ENCODE measurements around the gene CEP128. TPM values are rescaled to one million over a fixed set of nuclear protein-coding genes. Genes with fewer than 3 reads are reported as not detected.

CEP128 gene
- total and polyA plus RNA-seq, 2 experiments from 2014 or later = 2.4 to 5.2 TPM

DNA sequence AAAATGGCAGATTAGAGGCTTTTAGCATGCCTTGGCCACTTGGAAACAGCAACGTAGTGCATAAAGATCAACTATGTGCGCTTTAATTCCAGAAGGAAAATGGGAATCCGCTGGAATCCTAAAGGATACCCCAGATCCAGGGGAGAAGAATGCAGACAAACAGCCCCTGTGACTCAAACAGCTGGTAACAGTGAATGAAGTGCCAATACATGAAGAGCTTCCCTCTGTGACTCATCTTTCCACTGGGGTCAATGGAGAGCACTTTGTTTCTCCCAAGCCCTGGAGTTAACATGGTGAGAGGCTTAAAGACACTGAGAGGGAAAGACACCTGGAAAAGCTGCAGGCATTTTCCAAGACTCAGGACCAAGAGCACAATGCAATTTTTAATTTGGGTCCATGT lies 263.1 kb downstream of the CEP128 start:
- no peaks in the 10 kb centered on the region for H3F3A ChIP-seq (ENCODE audit: insufficient read depth)
- in situ Hi-C loops (cut with MboI) = no loop called here
- TF ChIP-seq EZH2phosphoT487 (IDR thresholded peaks at IDR 0.05; ENCODE audit: insufficient read depth, low read depth) (no peak), EZH2 (IDR thresholded peaks at IDR 0.05; ENCODE audit: insufficient read depth, poor library complexity, severe bottlenecking) (no peak)
- no peak overlapping the region for H3K4me2 ChIP-seq (ENCODE audit: unreplicated experiment)
- H3K4me3 ChIP-seq = no peak overlapping the region
- H3K27ac ChIP-seq = no peak overlapping the region
- no peak overlapping the region for H2AFZ ChIP-seq
- H3K27me3 ChIP-seq (replicated peaks; ENCODE audit: insufficient read depth) = no peaks in the 10 kb centered on the region
- H3K79me2 ChIP-seq (ENCODE audit: insufficient read depth) = no peaks in the 10 kb centered on the region
- no peaks in the 10 kb centered on the region for H3K9me2 ChIP-seq (ENCODE audit: insufficient read depth)
- WGBS, 2 experiments (ENCODE audit: low coverage in 1 of 2, low lambda C conversion rate in 2 of 2, missing lambda C conversion rate in 2 of 2) = 98 to 99% methylated on average over 3 of the region's 3 CpGs
- H4K20me1 ChIP-seq (ENCODE audit: insufficient read depth) = no peaks in the 10 kb centered on the region
- peak; percentile 1 for DNase-seq
- no peaks in the 10 kb centered on the region for H3K4me1 ChIP-seq (ENCODE audit: insufficient read depth)
- no peaks in the 10 kb centered on the region for H3K9me3 ChIP-seq (ENCODE audit: low read depth)
- H3K9ac ChIP-seq = no peak overlapping the region
- no peaks in the 10 kb centered on the region for H3K36me3 ChIP-seq (ENCODE audit: low read depth)

DNA sequence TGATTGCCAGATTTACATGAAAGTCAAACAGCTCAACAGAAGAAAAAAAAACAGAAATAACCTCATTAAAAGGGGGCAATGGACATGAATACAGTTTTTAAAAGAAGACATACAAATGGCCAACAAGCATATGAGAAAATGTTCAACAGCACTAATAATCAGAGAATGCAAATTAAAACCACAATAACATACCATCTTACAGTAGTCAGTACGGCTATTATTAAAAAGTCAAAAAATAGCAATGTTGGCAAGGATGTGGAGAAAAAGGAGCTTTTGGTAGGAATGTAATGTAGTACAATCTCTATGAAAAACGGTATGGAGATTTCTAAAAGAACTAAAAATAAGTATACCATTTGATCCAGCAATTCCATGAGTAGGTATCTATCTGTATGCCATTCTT lies 272.1 kb downstream of the CEP128 start:
- Histone ChIP-seq H3K79me2 (ENCODE audit: insufficient read depth) (no peaks in the 10 kb centered on the region), H3K27ac (no peak overlapping the region), H3K4me3 (no peak overlapping the region), H3K9me3 (ENCODE audit: low read depth) (no peaks in the 10 kb centered on the region), H3K4me2 (ENCODE audit: unreplicated experiment) (no peak overlapping the region), H3K27me3 (replicated peaks; ENCODE audit: insufficient read depth) (no peaks in the 10 kb centered on the region), H2AFZ (no peak overlapping the region), H3F3A (ENCODE audit: insufficient read depth) (no peaks in the 10 kb centered on the region), H4K20me1 (ENCODE audit: insufficient read depth) (no peaks in the 10 kb centered on the region), H3K36me3 (ENCODE audit: low read depth) (no peaks in the 10 kb centered on the region), H3K9me2 (ENCODE audit: insufficient read depth) (0 out of 2 replicates have a peak, but pooled peaks cover 3% of the 10 kb centered on the region), H3K9ac (no peak overlapping the region), H3K4me1 (ENCODE audit: insufficient read depth) (no peaks in the 10 kb centered on the region)
- in situ Hi-C loops (cut with MboI) = no loop called here
- TF ChIP-seq EZH2phosphoT487 (IDR thresholded peaks at IDR 0.05; ENCODE audit: insufficient read depth, low read depth) (no peak), EZH2 (IDR thresholded peaks at IDR 0.05; ENCODE audit: insufficient read depth, poor library complexity, severe bottlenecking) (no peak)
- WGBS, 2 experiments (ENCODE audit: low coverage in 1 of 2, low lambda C conversion rate in 2 of 2, missing lambda C conversion rate in 2 of 2) = 94 to 95% methylated on average over 2 of the region's 2 CpGs
- peak; percentile 3 for DNase-seq

DNA sequence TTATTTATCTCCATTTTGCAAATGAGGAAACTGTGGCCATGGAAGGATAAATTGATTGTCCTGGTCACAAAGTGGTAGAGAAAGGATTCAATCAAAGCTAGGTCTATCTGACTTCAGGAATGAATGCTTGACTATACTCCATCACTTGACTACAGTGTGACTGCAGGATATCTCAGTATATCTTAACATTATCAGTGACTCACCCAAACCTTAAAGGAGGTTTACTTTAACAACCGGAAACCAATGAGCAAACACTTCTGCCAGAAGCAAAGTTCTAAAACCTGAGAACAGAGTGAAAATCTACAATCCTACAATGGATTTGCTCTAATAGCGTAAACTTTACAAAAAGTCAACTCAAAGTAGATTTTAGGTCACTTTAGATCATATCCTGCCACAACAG lies 277.0 kb downstream of the CEP128 start:
- Histone ChIP-seq H3K4me3 (no peak overlapping the region), H3F3A (ENCODE audit: insufficient read depth) (no peaks in the 10 kb centered on the region), H4K20me1 (ENCODE audit: insufficient read depth) (no peaks in the 10 kb centered on the region), H3K79me2 (ENCODE audit: insufficient read depth) (no peaks in the 10 kb centered on the region), H3K4me1 (ENCODE audit: insufficient read depth) (no peaks in the 10 kb centered on the region), H3K4me2 (ENCODE audit: unreplicated experiment) (no peak overlapping the region), H3K9me2 (ENCODE audit: insufficient read depth) (peaks cover 3% of the 10 kb centered on the region; the same call in 1 of the 2 replicates), H3K27me3 (replicated peaks; ENCODE audit: insufficient read depth) (no peaks in the 10 kb centered on the region), H3K36me3 (ENCODE audit: low read depth) (no peaks in the 10 kb centered on the region), H3K9me3 (ENCODE audit: low read depth) (no peaks in the 10 kb centered on the region), H3K27ac (no peak overlapping the region), H3K9ac (no peak overlapping the region), H2AFZ (no peak overlapping the region)
- no peak for DNase-seq
- TF ChIP-seq EZH2phosphoT487 (IDR thresholded peaks at IDR 0.05; ENCODE audit: insufficient read depth, low read depth) = no peak
- TF ChIP-seq EZH2 (IDR thresholded peaks at IDR 0.05; ENCODE audit: insufficient read depth, poor library complexity, severe bottlenecking) = no peak
- 98% methylated on average over 2 of the region's 2 CpGs for WGBS, 2 experiments (ENCODE audit: low coverage in 1 of 2, low lambda C conversion rate in 2 of 2, missing lambda C conversion rate in 2 of 2)
- in situ Hi-C loops (cut with MboI) = no loop called here

DNA sequence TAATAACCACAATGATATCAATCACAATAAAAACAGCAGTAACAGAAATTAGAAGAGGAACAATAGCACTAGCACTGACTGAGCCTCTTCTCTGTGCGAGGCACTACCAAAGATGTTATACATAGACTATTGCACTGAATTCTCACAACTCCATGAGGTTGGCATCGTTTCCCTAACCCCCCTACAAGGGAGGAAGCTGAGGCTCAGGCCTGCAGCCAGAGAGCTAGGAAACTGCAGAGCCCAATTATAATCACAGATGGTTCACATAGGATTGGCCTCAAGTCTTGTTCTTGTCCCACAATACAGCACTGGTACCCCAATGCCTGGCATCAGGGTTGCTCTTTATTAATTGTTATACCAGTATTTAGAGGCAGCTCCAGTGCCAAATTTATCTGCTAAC lies 278.0 kb downstream of the CEP128 start:
- no peak overlapping the region for H3K4me2 ChIP-seq (ENCODE audit: unreplicated experiment)
- no peaks in the 10 kb centered on the region for H3K9me3 ChIP-seq (ENCODE audit: low read depth)
- 49 to 58% methylated on average over 2 of the region's 2 CpGs for WGBS, 2 experiments (ENCODE audit: low coverage in 1 of 2, low lambda C conversion rate in 2 of 2, missing lambda C conversion rate in 2 of 2)
- no peaks in the 10 kb centered on the region for H3K4me1 ChIP-seq (ENCODE audit: insufficient read depth)
- H4K20me1 ChIP-seq (ENCODE audit: insufficient read depth) = no peaks in the 10 kb centered on the region
- no peak overlapping the region for H3K27ac ChIP-seq
- H3K9ac ChIP-seq = no peak overlapping the region
- in situ Hi-C loops (cut with MboI) = no loop called here
- no peaks in the 10 kb centered on the region for H3K27me3 ChIP-seq (replicated peaks; ENCODE audit: insufficient read depth)
- no peak for TF ChIP-seq EZH2phosphoT487 (IDR thresholded peaks at IDR 0.05; ENCODE audit: insufficient read depth, low read depth)
- H2AFZ ChIP-seq = no peak overlapping the region
- DNase-seq = no peak
- H3K9me2 ChIP-seq (ENCODE audit: insufficient read depth) = peaks cover 3% of the 10 kb centered on the region; the same call in 1 of the 2 replicates
- no peak overlapping the region for H3K4me3 ChIP-seq
- no peaks in the 10 kb centered on the region for H3K36me3 ChIP-seq (ENCODE audit: low read depth)
- H3F3A ChIP-seq (ENCODE audit: insufficient read depth) = no peaks in the 10 kb centered on the region
- no peaks in the 10 kb centered on the region for H3K79me2 ChIP-seq (ENCODE audit: insufficient read depth)

DNA sequence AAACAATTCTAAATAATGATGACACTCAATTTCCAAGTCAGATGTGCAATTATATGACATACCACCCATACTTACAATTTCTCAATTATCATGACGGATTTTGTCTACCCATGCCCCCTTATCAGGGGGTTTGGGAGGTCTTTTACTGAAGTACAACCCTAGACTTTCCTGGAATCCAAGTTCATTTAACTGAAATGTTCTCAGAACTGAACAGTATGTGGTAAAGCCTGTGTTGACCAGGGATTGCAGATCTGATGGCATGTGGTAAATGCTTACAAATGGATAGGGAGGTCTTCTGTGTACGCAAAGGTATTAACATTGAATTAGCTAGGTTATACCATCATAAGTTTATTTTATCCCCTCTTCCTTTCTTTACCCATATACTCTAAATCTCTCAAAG lies 281.8 kb downstream of the CEP128 start:
- Histone ChIP-seq H3K27me3 (replicated peaks; ENCODE audit: insufficient read depth) (no peaks in the 10 kb centered on the region), H2AFZ (no peak overlapping the region), H4K20me1 (ENCODE audit: insufficient read depth) (no peaks in the 10 kb centered on the region), H3K9me2 (ENCODE audit: insufficient read depth) (peaks cover under 1% of the 10 kb centered on the region; the same call in 1 of the 2 replicates), H3K27ac (no peak overlapping the region), H3K4me1 (ENCODE audit: insufficient read depth) (no peaks in the 10 kb centered on the region), H3K9me3 (ENCODE audit: low read depth) (no peaks in the 10 kb centered on the region), H3K36me3 (ENCODE audit: low read depth) (no peaks in the 10 kb centered on the region), H3K9ac (no peak overlapping the region), H3K4me2 (ENCODE audit: unreplicated experiment) (no peak overlapping the region), H3K4me3 (no peak overlapping the region), H3F3A (ENCODE audit: insufficient read depth) (no peaks in the 10 kb centered on the region), H3K79me2 (ENCODE audit: insufficient read depth) (no peaks in the 10 kb centered on the region)
- WGBS, 2 experiments (ENCODE audit: low coverage in 1 of 2, low lambda C conversion rate in 2 of 2, missing lambda C conversion rate in 2 of 2) = 71 to 80% methylated on average over 2 of the region's 2 CpGs
- TF ChIP-seq EZH2 (IDR thresholded peaks at IDR 0.05; ENCODE audit: insufficient read depth, poor library complexity, severe bottlenecking) (no peak), EZH2phosphoT487 (IDR thresholded peaks at IDR 0.05; ENCODE audit: insufficient read depth, low read depth) (no peak)
- DNase-seq = no peak
- in situ Hi-C loops (cut with MboI) = no loop called here
